ENCODE data around the gene RTN4RL1. TPM values are rescaled to one million over a fixed set of nuclear protein-coding genes. Genes with fewer than 3 reads are reported as not detected.

The RTN4RL1 gene
- total RNA-seq, 1 experiment from 2014 or later = 0.22 TPM

GRCh38 chr17:1906662-1907101 is 118.5 kb downstream of the RTN4RL1 start:
- TF ChIP-seq CTCF (conservative IDR thresholded peaks at IDR 0.05) = no peak
- Histone ChIP-seq H3K79me1 (ENCODE audit: insufficient read depth, low read depth, low read length, poor library complexity, severe bottlenecking) (no peaks in the 10 kb centered on the region), H3T11ph (ENCODE audit: low read length) (no peak overlapping the region), H3K4me1 (ENCODE audit: insufficient read depth, low read length) (no peaks in the 10 kb centered on the region), H2BK12ac (ENCODE audit: insufficient read length, low read depth, low read length) (no peak overlapping the region), H3K4ac (ENCODE audit: low read depth, low read length) (no peak overlapping the region), H3K14ac (ENCODE audit: insufficient read depth, low read length) (no peak overlapping the region), H4K5ac (ENCODE audit: insufficient read length, low read depth, low read length) (no peak overlapping the region), H3K4me2 (ENCODE audit: insufficient read depth, insufficient read length, low read length) (no peak overlapping the region), H3K23me2 (ENCODE audit: insufficient read length, low read depth, low read length, poor library complexity, severe bottlenecking) (peaks cover 4% of the 10 kb centered on the region), H3K23ac (ENCODE audit: insufficient read length, low read depth, low read length) (no peak overlapping the region), H2AFZ (ENCODE audit: low read length) (no peak overlapping the region), H2BK5ac (ENCODE audit: insufficient read length, low read length) (no peak overlapping the region), H3K18ac (ENCODE audit: insufficient read length, low read depth, low read length) (no peak overlapping the region), H3K9me3 (ENCODE audit: control insufficient read depth, low read depth, low read length) (no peaks in the 10 kb centered on the region), H3K27ac (ENCODE audit: insufficient read length, low read depth, low read length) (no peak overlapping the region), H2AK5ac (ENCODE audit: insufficient read length, low read length) (no peak overlapping the region), H4K8ac (replicated peaks; ENCODE audit: insufficient read length, low read depth, low read length) (no peak overlapping the region), H4K20me1 (ENCODE audit: control insufficient read depth, insufficient read depth, insufficient read length) (no peaks in the 10 kb centered on the region), H2BK20ac (ENCODE audit: low read depth, low read length, poor library complexity, severe bottlenecking) (no peak overlapping the region), H2BK15ac (ENCODE audit: low read depth, low read length) (no peak overlapping the region), H4K91ac (ENCODE audit: insufficient read length, low read depth, low read length) (no peak overlapping the region), H3K56ac (ENCODE audit: insufficient read length, low read depth, low read length) (no peak overlapping the region), H3K79me2 (ENCODE audit: insufficient read depth, low read length) (no peaks in the 10 kb centered on the region), H3K27me3 (ENCODE audit: insufficient read depth, low read length) (peaks cover 60% of the 10 kb centered on the region), H2BK120ac (ENCODE audit: low read depth, low read length, poor library complexity, severe bottlenecking) (no peak overlapping the region), H3K9ac (ENCODE audit: extremely low read depth, insufficient read length, low read length) (no peak overlapping the region)
- H3K27ac Mint-ChIP-seq = no peak overlapping the region
- peak overlapping the region in 1 of 2 experiments; percentile 24; a peak in 1 of 5 replicates for H3K4me3 Mint-ChIP-seq
- no peaks in the 10 kb centered on the region for H3K36me3 Mint-ChIP-seq (ENCODE audit: insufficient read depth in 1 of 3, low read depth in 3 of 3)
- peaks cover 96% of the 10 kb centered on the region for H3K27me3 Mint-ChIP-seq (ENCODE audit: low read depth)
- H3K4me1 Mint-ChIP-seq = peaks cover 11 to 33% of the 10 kb centered on the region in 2 experiments
- H3K9me3 Mint-ChIP-seq = peaks cover 0 to 5% of the 10 kb centered on the region in 2 experiments; a peak in 1 of 5 replicates
- WGBS (ENCODE audit: extremely low coverage, insufficient read length, low lambda C conversion rate) = no CpG with 5 or more reads among the region's 8 CpGs
- DNase-seq = no peak

All from H9 (cell line).